Activated CD4-positive, alpha-beta T cell treated with anti-CD3 and anti-CD28 coated beads, Interleukin-2, amount 50 U/mL, for 4 hours (primary cell): ENCODE results near the gene PPP1R36.
A peak's percentile ranks its signal among the peaks of the same experiment; 100 is the strongest.
"Not testable (repeated sequence)": the region's sequence is repeated elsewhere in the genome, so short reads cannot be mapped to it uniquely, and the experiment has no call there.

Experiments
- DNase-seq, 2 experiments: peaks; one replicate each; pipeline ENCODE4 v3.0.0-alpha.2; 2020

PPP1R36 gene, protein sequence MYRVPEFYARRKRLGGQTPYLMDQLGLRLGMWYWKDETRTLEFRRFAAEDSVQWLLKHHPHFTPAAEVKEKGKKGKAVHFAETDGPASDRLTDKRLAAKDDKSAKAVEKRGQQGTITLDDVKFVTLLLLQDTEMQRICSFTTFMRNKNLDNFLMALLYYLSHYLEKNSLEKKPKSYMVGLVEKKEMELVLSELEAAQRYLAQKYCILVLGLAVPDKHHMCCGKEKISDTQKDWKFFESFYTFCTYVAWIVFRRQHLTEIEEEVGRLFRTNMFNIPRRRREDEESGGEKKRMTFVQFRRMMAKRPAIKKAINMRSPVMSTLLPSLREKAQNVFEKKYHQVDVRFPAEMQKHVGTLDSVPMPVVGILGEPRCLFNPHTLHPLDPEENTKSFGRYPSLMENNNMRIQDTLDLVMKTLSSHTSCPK

DNA sequence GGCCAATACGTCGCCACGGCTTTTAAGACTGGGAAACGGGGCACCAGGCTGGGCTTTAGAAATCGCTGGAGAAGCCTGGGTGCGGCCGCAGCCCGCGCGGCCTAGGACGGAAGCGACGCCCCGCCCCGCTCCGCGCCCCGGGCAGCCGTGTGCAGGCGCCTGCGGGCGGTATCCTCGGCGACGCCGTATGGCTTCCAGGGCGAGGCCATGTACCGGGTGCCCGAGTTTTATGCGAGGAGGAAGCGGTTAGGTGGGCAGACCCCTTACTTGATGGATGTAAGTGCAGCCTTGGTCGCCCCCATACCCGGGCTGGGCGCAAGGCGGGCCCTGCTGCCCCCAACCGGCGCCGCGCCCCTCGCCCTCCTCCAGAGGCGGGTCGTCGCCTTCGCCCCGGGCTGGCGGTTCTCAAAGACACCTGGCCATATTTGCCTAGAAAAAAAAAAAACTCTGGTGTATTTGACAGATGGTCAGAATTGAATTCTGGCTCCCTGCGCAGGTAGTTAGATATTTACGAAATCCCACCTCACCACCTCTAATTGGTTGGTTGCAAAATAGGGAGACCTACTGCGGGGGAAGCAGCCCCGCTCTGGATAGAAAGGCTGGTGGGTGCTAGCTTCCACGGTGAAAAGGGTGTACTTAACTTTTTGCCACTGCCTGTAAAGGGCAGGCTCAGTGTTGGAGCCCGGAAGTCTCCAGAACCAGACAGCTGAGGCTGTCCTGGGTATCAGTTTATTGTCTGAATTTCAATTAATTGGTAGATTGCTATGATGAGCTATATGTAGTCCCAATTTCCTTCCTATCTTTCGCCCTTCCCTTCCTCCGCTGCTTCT lies at the start of gene PPP1R36:
Gene PPP1R36 (plus strand): TSS at position 171 of the 830 bp plus-strand sequence. CDS start 37 bp downstream, at position 208.
- DNase-seq = no peak

DNA sequence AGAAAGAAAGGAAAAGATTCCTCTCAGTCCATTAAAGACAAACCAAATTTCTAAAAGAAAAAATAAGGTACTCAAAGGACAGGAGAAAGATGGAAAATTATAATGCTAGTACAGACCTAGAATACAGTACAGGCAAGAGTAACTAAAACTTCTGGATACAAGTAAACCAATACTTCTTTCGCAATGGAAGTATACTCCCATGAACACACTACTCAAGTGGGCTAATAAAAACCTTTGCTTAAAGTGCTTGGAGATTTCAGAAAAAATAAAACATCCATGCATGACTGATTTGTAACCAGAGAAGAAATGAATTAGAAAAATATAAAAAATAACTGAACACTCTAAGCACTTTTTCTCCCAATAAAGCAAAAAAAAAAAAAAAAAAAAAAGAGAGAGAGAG lies 49.7 kb upstream of the PPP1R36 start:
- no peak for DNase-seq

DNA sequence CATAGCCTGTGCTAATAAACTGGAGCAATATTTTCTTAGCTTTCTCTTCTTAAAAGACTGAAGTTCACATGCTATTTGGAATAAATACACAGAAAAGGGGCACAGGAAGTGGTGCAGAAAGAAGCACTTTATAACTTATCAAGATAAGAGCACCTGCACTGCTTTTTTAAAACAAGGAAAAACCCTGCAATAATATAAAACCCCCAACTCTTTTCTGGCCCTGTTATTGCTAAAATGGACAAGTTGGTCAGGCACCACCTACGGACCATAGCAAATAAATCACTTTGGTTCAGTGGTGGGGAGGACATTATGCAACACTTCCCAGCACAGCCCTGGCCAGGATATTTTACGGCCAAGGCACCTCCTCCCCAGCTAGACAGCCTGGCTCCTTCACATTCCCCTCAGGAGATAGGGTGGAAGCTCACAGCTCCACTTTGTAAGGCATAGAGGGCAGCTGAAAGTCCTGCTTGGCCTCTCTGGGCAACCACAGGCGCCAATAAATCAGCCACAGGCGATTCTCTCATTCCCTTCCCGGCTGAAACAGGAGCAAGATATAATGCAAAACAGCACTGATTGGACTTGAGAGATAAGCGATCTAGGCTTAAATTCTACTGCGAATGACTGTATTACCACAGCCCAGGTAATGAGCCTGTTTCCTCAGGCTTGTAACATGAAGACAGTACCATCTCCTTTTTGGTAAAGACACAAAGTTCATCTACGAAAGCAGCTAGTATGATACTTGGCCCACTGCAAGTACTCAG lies 48.2 kb upstream of the PPP1R36 start:
- DNase-seq = no peak

DNA sequence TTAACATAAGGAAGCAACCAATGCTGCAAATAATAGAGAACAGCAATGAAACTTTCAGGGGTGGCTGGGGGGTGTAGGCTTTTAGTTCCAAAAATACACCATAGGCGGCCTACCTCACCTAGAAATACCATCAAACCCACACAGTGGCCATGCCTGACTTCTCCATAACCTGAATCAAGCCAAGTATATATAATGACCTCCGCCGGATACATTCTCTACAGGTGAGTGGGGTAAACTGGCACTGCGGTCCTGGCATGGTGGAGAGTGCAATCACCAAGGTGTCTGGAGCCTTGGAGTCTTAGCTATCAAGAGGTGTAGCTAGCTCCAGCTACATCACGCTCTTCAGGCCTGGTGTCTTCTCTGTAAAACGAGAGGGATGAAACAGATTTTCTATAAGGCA lies 47.3 kb upstream of the PPP1R36 start:
- DNase-seq = no peak

DNA sequence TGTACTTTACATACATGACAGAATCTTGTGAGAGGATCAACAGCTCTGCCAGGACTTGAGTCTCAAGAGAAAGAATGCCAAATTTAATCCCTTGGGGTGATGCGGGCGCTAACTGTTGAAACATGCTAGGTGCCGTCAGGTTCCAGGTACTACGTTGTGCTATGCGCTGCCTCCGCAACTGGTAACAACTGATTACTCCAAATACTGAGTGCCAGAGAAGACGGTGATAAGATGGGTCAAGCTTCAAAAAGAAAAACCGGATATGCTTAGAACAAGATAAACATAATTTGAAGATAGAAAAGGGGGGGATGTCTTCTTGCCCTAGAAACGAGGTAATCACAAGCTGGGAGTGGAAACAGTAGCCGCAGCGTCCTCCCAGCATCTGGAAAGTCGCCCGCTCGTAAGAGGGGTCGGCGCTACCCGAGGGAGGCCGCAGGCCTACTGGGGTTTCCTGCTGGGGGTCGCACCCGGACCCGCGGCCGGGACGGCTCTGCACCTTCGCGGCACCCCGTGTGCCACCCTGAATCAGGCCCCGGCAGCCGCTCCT lies 46.8 kb upstream of the PPP1R36 start:
- peak; percentile 10 to 21 for DNase-seq

DNA sequence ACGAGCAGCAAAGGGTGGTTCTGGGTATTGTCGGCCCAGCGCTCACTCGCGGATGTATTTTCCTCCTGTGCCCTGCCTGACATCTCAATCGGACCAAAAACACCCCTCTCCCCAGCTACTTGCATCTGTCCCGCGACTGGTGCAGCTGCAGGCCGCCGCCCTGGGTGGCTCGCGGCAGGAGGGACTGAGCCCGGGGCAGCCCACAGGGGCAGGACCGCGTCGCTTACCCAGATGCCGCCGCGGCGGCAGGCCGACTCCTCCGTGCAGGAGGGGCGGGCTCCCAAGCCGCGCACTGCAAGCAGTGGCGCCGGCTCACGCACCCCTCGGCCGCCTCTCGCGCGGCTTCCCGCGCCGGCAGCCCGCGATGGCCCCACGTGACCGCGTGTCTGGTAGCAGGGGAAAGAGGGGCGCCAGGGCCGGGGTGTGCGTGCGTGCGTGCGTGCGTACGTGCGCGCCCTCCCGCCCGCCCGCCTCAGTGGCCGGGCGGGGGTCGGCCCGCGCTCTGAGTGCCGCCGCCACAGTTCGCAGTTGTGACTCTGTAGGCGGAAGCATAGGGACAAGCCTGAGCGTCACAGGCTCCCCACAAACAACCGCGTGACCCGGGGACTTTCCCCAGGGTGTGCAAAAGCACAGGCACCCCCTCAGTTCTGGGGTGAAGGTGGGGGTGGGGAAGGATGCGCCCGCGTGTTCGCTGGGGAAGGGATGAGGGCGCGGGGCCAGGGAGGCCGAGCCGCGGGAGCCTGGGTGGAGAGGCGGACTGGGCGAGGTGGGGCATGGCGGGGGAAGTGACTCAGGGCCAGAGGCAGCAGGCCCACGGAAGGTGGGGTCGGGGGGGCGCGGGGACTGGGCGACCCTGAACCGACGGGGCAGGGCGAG lies 46.1 kb upstream of the PPP1R36 start, which contains the start of gene ZBTB25:
Gene ZBTB25 (minus strand): TSS at position 405 of the 876 bp plus-strand sequence. CDS start 13,305 bp downstream, outside the sequence.
- DNase-seq = peak; percentile 92 to 95

DNA sequence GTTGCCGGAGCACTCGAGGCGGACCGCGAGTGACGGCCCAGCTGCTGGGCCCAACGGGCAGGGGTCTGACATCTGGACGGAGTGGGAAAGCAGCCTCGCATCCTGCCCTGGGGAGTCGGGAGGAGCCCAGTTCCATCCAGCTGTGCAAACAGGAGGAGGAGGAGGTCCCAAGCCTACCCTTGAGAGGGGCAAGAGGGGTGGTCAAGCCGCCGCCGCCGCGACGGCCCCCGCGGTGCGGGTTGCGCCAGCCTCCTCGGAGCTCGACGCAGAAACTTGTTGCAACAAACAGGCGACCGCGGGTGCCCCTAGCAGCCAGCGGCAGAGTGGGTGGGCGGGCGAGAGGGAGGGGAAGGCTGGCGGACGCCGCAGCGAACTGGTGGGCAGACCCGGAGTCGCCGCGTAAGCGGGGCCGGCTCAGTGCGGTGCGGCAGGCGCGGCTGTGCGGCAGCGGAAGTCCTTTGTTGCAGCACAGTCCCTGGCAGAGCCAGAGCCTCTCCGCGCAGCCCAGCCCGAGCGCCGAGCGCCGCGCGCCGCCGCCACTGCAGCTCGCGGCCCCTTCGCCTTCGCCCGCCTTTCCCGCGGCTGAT lies 45.4 kb upstream of the PPP1R36 start, which contains the start of gene ZBTB1:
Gene ZBTB1 (plus strand): TSS at position 461 of the 587 bp plus-strand sequence. CDS start 16,735 bp downstream, outside the sequence.
- peak; percentile 78 to 82 for DNase-seq

DNA sequence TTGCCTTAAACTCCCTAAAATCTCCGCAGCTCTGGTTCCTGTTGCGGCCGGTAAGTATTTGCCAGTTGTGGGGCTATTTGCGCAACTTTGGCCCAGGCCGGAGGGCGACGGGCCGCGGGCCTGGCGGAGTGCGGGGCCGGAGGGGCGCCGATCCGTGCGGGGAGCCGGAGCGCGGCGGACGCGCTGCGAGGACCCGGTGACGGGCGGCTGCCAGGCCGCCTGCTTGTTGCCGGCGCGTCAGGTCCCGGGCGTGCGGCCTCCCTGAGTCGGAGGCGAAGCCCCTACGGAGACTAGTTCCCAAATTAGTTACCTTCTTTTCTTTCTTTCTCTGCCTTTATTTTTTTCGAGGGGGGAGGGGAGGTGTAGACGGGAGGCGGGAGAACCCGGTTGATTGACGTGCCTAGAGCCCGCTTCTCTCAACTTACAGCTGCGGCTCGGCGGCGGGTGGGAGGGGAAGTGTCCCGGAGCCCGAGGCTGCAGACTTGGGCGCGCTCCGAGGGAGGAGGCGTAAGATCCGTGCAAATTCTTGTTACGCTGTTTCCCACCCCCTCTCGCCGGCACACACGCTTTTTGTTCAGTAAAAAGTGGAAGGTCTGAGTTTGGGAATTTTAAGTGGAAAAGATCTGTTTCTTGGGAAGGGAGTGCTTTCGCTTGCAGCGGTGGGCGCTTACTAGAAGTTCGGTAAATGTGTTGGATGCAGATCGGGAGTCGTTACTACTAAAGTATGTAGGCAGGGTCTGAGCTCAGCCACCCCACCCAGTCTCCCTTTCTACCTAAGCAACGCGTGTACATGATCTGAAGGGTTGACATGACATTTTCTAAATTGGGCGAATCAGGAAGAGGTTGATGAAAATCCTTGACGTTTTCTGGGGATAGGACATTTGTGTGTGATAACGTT lies 44.6 kb upstream of the PPP1R36 start:
- peak; percentile 80 for DNase-seq

DNA sequence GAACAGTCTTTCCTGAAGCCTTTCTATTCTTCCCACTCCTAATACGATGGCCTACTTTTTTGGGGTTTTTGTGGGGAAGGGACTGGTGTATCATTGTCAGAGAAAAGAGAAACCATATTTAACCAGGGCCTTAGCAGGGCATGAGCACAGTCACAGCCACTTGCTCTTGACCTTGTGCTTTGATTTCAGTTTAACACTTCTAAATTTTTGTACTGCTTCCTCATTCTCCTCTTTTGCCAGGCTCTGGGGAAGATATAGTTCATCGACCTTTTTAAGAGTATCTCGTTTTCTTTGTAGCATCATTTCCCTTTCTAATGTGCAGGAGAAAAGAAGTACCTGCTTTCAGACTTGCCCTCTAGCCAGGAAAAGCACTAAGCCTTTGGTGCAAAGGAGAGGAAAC lies 43.0 kb upstream of the PPP1R36 start:
- DNase-seq = no peak

DNA sequence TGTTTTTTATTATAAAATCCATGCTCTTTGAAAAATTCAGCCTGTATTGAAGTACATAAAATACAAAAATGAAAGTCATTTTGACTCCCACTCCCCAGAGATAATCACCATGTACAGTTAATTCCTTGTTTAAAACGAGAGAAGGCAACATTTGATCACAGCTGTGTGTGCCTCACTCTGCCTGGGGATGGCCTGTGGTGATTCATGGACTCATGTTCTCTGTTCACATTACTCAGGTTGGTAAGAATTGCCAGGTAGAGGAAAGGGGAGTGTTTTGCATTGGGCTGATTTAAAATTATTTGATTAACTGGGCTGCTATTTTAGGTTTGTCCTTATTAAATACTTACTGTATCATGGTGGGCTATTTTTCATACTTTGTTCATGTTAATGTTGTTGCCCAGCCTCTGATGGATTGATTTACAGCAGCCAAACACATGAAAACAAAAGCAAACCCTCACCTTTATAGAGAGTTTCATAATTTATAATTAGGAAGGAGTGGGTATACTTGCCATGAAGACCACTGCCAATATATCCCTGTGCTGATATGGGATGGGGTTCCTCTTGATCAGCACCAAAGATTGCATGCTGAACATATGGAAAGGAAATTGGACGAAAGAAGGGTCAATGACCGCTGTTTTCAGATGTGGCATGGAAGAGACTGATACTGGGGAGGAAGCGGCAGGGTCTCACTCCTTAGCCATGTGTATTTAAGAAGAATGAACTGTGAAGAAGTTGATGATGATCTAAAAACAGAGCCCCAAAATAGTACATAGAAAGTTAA lies 42.2 kb upstream of the PPP1R36 start:
- peak in 1 of 2 experiments; percentile 42 for DNase-seq

DNA sequence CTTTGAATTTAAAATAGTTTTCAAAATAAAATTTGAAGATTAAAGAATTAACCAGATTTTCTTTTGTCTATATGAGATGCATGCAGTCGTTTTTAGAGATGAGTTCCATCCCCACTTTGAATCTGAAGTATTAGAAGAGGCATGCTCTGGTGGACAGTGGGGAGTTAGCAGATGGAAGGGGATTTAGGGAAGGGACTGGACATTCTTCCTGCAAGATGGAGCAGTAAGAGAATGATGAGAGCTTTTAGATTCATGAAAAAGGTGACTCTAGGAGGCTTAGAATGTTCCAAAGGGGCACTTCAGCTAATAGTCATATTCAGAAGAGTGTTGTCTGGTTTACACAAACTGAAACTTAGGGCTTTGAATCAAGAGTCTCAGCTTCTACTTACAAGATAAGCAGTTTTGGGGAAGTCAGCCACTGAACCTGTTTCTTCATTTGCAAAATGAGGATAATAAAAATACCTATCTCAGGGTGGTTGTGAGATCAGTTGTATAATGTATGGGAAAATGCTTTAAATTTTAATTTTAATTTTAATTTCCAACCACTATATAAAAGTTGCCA lies 41.5 kb upstream of the PPP1R36 start:
- no peak for DNase-seq

DNA sequence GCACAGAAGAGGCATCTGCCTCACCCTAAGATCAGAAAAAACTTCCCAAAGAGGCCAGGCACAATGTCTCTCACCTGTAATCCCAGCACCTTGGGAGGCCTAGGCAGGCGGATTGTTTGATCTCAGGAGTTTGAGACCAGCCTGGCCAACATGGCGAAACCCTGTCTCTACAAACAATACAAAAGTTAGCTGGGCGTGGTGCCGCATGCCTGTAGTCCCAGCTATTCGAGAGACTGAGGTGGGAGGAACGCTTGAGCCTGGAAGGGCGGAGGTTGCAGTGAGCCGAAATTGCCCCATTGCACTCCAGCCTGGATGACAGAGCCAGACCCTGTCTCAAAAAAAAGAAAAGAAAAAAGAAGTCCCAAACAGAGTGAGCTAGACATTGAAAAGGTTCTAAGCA lies 40.7 kb upstream of the PPP1R36 start:
- DNase-seq = no peak

DNA sequence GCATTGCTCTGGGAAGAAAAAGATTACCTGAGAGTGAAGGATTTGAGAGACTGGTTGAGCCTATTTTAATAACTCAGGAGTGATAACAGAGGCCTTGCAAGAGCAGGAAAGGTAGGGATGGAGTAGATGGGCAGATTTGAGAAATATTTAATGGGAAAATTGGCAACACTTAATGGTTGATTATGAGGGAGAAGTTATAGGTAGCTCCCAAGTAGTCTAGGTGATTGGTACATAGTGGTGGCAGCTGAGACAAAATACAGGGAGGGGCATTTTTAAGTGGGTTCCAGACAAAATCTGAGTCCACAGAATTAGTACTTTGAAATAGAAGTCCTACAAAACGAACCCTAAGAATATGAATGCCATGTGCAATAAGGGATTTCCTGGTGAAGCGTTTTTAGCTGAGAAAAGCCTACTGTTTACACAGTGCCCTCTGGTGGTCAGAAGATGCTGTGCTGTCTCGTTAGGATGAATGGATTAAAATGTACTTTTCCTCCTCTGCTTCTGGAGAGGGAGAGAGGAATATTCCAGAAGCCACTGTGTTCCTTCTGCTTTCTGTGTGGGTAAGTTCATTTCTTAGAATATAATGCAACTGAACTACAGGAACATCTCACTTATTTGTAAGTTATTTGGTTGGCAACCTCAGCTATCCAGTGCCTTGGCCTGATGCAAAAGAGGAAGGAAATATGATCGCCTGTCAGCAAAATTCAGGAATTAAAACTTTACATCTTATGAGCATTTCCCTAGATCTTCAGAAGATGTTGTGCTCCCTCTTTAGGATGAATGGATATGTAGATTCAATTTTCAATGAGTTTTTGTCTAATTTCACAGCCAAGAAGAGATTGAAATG lies 38.7 kb upstream of the PPP1R36 start:
- DNase-seq = peak; percentile 45 to 59

DNA sequence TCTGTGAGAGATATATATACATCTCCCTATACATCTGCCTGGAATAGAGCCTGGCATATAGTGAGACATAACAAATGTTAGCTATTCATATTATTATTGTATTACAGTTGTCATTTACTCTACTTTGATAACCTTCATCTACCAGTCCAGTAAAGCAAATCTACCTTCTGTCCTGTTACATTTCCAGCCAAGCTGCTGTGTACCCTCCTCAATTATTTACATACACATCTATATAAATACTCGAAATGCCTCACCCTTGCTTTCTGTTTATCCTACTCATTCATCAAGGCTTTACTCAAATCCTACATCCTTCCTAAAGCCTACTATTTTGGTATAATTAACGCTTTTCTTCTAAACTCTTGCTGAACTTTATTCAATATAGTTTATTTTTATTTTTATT lies 36.5 kb upstream of the PPP1R36 start:
- DNase-seq = no peak

DNA sequence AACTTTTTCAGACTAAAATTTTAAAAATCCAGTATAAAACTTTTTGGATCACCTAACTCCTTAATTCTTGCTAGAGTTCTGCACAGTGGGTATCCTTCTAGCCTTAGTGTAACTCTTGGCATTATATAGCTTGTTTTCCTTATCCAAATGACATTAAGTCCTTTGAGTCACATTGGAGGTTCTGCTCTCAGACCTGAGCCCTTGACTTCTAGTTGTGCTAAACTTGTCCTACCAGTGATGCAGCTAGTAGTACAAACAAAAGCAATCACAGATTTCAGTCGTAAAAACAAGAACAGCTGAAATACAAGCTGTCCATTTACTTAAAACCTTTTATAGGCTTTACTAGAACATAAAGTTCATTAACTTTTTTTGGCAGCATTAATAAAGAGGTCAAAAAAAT lies 34.7 kb upstream of the PPP1R36 start:
- no peak for DNase-seq

DNA sequence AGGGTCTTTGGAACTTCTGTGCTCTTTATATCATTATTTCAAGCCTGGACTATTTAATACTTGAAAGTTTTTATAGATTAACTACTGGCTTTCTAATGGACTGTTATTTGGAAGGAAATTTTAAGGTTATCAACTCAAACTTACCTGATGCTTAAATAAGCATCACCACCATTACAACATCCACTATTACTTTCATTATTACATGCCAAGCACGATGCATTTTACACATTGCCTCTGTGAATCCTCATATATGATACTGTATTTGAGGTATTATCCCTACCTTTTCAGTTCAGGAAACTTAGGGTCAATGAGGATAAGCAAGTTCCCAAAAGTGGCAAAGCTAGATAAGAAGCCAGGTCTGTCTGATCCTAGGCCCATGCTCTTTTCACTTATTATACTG lies 32.8 kb upstream of the PPP1R36 start:
- DNase-seq = no peak

DNA sequence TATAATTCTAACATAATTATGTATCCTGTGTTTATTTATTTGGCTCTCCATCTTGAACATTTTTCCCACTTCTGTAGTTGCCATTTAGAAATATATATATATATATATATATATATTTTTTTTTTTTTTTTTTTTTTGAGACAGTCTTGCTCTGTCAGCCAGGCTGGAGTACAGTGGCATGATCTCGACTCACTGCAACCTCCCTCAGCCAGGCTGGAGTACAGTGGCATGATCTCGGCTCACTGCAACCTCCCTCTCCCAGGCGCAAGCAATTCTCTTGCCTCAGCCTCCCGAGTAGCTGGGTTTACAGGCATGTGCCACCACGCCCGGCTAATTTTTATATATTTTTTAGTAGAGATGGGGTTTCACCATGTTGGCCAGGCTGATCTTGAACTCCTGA lies 32.1 kb upstream of the PPP1R36 start:
- not testable (repeated sequence) for DNase-seq

DNA sequence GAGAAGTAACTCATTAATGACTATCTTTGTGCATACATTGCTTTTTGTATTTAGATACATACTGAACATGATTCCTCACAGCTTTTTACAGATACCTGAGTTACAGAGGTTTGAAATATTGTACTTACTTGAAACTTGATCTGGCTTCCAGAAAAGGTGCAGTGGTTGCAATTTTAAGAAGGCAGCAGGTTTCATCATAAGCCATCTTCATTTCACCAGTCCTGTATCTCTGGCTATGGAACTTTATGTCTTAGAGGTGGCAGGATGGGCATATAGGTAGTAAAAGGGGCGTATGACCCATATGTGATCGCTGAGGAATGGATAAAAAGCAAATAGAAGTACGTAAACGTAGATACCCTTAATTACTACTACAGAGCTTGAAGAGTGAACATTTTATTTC lies 31.5 kb upstream of the PPP1R36 start:
- no peak for DNase-seq
